ENCODE results near the gene NIN.

Gene NIN

DNA sequence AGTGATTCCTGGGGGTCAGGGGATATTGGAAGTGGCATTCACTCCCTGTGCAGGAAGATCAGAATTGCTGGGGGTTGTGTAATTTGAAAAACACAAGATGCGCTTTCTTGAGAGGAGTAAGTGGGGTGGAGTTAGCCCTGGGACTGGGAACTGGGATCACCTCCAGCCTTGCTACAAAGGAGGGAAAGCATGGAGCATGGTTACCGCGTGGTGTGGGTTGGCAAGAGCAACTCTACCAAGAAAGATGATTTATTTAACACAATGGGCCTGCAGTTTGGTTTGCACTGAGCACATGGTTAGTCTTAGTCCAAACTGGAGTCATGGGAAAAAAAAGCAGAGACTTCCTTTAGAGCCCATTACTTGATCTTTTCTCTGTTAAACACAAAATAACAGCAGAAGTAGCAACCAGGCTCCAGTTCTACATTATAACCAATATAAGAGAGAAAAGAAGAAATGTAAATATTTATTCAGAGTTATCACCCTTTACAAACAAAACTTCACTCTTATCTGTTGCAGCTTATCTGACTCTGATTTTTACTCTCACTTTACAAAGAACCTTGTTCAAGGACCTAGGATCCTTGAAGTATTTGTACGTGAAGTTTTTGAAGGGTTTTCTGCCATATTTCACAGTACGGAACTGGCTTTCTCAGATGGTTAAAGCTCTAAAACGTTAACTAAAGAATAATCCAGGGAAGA, 2.1 kb upstream of the NIN start:
- ATAC-seq (ENCODE audit: insufficient read depth, low read depth) (no peak), DNase-seq (no peak)
- H3K4me2 ChIP-seq (ENCODE audit: insufficient read depth, low read length) = no peak overlapping the region
- peaks cover 27% of the 10 kb centered on the region for H3K79me2 ChIP-seq (ENCODE audit: insufficient read depth, low read length)
- peaks cover 10% of the 10 kb centered on the region; the same call in 1 of the 2 replicates for H3K36me3 ChIP-seq (ENCODE audit: insufficient read depth, low read length)
- TF ChIP-seq, protein P1, sequence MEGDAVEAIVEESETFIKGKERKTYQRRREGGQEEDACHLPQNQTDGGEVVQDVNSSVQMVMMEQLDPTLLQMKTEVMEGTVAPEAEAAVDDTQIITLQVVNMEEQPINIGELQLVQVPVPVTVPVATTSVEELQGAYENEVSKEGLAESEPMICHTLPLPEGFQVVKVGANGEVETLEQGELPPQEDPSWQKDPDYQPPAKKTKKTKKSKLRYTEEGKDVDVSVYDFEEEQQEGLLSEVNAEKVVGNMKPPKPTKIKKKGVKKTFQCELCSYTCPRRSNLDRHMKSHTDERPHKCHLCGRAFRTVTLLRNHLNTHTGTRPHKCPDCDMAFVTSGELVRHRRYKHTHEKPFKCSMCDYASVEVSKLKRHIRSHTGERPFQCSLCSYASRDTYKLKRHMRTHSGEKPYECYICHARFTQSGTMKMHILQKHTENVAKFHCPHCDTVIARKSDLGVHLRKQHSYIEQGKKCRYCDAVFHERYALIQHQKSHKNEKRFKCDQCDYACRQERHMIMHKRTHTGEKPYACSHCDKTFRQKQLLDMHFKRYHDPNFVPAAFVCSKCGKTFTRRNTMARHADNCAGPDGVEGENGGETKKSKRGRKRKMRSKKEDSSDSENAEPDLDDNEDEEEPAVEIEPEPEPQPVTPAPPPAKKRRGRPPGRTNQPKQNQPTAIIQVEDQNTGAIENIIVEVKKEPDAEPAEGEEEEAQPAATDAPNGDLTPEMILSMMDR (IDR thresholded peaks at IDR 0.05; ENCODE audit: borderline replicate concordance, extremely low read depth, low read length, poor library complexity, severe bottlenecking) = no peak
- TF ChIP-seq EZH2 (IDR thresholded peaks at IDR 0.05; ENCODE audit: borderline replicate concordance, low read depth, low read length, severe bottlenecking) = no peak
- H3K9me3 ChIP-seq (ENCODE audit: insufficient read depth, low read length, severe bottlenecking) = no peaks in the 10 kb centered on the region
- no peak overlapping the region for H2AFZ ChIP-seq (ENCODE audit: low read depth, low read length)
- no peak overlapping the region for H3K27ac ChIP-seq (ENCODE audit: low read length)
- no peak overlapping the region for H3K4me3 ChIP-seq (ENCODE audit: low read depth in 1 of 2, low read length in 2 of 2)
- no peaks in the 10 kb centered on the region for H3K27me3 ChIP-seq (ENCODE audit: insufficient read depth, low read length, poor library complexity)
- peaks cover 20% of the 10 kb centered on the region for H4K20me1 ChIP-seq (ENCODE audit: insufficient read depth, low read length)
- peaks cover 51% of the 10 kb centered on the region for H3K4me1 ChIP-seq (ENCODE audit: insufficient read depth, low read length)
- H3K9ac ChIP-seq (ENCODE audit: low read depth, low read length) = no peak overlapping the region

DNA sequence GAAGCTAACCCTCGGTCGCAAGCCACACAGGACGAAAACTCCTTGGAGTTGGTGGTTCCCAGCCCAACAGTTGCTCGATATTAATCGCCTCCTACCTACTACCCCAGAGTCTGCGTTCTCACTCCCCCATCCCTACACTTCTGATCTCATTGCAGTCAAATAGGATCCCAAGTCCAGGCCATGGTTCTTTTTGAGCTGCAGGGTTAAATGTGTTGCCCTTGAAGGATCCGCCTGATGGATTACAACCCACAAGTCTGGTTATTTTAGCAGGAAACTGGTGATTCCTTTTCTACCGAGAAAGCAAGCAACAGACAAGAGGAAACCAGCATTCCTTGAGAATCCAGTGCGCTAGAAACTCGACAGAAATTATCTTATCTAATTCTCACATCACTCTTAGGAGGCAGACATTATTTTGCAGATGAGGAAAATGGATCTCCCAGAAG, 785 bp upstream of the NIN start:
- Histone ChIP-seq H3K4me1 (ENCODE audit: insufficient read depth, low read length) (peaks cover 60% of the 10 kb centered on the region), H3K4me3 (ENCODE audit: low read depth in 1 of 2, low read length in 2 of 2) (peak overlapping the region; percentile 63 to 77), H3K9me3 (ENCODE audit: insufficient read depth, low read length, severe bottlenecking) (no peaks in the 10 kb centered on the region), H2AFZ (ENCODE audit: low read depth, low read length) (peak overlapping the region; percentile 91), H3K27me3 (ENCODE audit: insufficient read depth, low read length, poor library complexity) (no peaks in the 10 kb centered on the region), H3K4me2 (ENCODE audit: insufficient read depth, low read length) (peak overlapping the region; percentile 95), H3K36me3 (ENCODE audit: insufficient read depth, low read length) (peaks cover 18% of the 10 kb centered on the region), H3K27ac (ENCODE audit: low read length) (peak overlapping the region; percentile 78), H3K9ac (ENCODE audit: low read depth, low read length) (peak overlapping the region; percentile 90), H4K20me1 (ENCODE audit: insufficient read depth, low read length) (peaks cover 23% of the 10 kb centered on the region), H3K79me2 (ENCODE audit: insufficient read depth, low read length) (peaks cover 40% of the 10 kb centered on the region)
- no peak for ATAC-seq (ENCODE audit: insufficient read depth, low read depth)
- no peak for TF ChIP-seq EZH2 (IDR thresholded peaks at IDR 0.05; ENCODE audit: borderline replicate concordance, low read depth, low read length, severe bottlenecking)
- TF ChIP-seq, protein P1 (IDR thresholded peaks at IDR 0.05; ENCODE audit: borderline replicate concordance, extremely low read depth, low read length, poor library complexity, severe bottlenecking) = no peak
- DNase-seq = no peak

DNA sequence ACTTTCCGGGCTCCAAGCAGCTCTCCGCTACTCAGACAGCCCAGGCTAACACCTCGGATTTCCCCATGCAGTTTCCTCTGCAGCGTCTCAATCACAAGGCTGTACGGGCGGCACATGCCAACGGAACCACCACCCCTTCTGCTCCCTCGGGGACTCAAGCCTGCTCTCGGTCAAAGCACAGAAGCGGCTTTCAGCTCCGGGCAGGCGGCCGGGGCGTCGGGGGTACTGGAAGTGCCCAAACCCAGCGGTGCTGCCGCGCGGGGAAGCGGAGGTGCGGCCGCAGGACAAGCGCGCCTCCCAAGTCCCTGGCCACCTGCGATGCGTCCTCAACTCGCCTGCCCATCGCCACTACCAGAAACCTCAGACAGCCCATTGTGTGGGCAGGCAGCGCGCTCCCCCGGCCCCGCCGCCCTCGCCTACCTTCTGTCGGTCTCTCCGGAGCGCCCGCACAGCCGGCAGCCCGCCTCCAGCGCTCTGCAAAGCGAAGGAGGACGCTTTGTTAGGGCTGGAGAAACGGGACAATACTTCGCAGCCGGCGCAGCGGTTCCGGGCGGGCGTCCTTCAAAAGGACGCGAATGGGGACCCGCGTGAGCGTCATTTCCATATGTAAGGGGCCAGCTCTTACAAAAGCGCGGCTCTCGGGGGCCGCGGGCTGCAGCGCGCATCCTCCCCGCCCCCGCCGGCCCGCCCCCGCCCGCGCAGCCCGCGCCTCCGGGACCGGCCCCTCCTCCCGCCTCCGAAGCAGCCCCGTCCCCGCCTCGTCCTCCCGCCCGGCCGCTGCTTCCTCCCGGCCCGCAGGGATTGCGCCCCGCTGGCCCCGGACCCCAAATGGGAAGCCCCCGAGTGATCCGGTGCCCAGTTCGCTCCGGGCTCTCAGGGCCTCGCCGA, 674 bp downstream of the NIN start:
- H3K36me3 ChIP-seq (ENCODE audit: insufficient read depth, low read length) = peaks cover 26% of the 10 kb centered on the region
- no peaks in the 10 kb centered on the region for H3K9me3 ChIP-seq (ENCODE audit: insufficient read depth, low read length, severe bottlenecking)
- peak overlapping the region; percentile 90 for H3K9ac ChIP-seq (ENCODE audit: low read depth, low read length)
- peaks cover 65% of the 10 kb centered on the region for H3K4me1 ChIP-seq (ENCODE audit: insufficient read depth, low read length)
- H3K79me2 ChIP-seq (ENCODE audit: insufficient read depth, low read length) = peaks cover 55% of the 10 kb centered on the region
- peak overlapping the region; percentile 95 for H3K4me2 ChIP-seq (ENCODE audit: insufficient read depth, low read length)
- peak; percentile 69 for DNase-seq
- peak overlapping the region; percentile 70 to 77 for H3K4me3 ChIP-seq (ENCODE audit: low read depth in 1 of 2, low read length in 2 of 2)
- no peak for TF ChIP-seq EZH2 (IDR thresholded peaks at IDR 0.05; ENCODE audit: borderline replicate concordance, low read depth, low read length, severe bottlenecking)
- TF ChIP-seq, protein P1 (IDR thresholded peaks at IDR 0.05; ENCODE audit: borderline replicate concordance, extremely low read depth, low read length, poor library complexity, severe bottlenecking) = no peak
- peak overlapping the region; percentile 91 for H2AFZ ChIP-seq (ENCODE audit: low read depth, low read length)
- H4K20me1 ChIP-seq (ENCODE audit: insufficient read depth, low read length) = peaks cover 36% of the 10 kb centered on the region
- peak; percentile 62 for ATAC-seq (ENCODE audit: insufficient read depth, low read depth)
- H3K27ac ChIP-seq (ENCODE audit: low read length) = peak overlapping the region; percentile 78
- H3K27me3 ChIP-seq (ENCODE audit: insufficient read depth, low read length, poor library complexity) = no peaks in the 10 kb centered on the region

Measured in DND-41 (cell line).